22Rv1 (cell line): Measurements from ENCODE around the gene ALG1.
"Not testable (repeated sequence)": the region's sequence is repeated elsewhere in the genome, so short reads cannot be mapped to it uniquely, and the experiment has no call there.

Experiments used
- CTCF ChIP-seq: fragments of 450-650 bp; IDR thresholded peaks from 2 replicates; pipeline ENCODE4 v1.5.1; 2017; ENCODE audit warnings: mild to moderate bottlenecking
- ZFX ChIP-seq: fragments of 450-650 bp; IDR thresholded peaks from 2 replicates; pipeline ENCODE4 v1.6.1; 2017; ENCODE audit warnings: antibody characterized with exemption, borderline replicate concordance

DNA sequence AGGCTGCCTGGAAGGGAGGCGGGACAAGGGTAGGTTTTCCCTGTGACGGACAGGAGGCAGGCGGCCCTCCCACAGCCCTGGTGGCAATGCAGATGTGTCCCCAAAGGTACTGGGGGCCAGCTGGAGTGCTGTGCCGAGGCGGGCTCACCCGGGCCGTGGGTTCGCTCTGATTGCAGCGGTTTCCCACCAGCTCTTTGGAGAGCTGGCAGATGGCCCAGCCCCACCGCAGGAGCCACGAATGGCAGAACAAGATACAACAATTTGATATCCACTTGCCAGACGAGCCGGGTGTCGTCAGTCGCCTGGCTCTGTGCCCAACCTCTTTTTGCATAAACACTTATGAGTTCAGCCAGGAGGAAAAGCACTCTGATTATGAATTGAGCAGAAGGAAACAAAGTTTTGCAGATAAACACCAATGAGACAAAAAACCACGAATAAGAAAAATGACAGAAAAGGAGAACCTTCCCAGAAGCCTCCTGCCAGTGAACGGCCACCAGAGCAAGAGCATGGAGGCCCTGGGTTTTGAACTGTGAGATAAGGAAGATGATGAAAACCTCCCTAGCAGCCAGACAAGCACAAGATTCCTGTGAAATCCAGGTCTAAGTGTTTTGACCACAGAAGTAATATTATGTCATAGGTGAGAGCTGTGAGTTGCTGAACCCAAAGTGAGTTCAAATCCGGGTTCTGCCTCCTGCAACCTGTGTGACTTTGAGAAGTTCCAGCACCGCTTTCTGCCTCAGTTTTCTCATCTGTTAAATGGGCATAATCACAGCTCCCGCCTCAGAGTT is 45.9 kb downstream of the ALG1 start:
- TF ChIP-seq CTCF, ZFX: not testable (repeated sequence)
